PC-3 (cell line): ENCODE data around the gene TMEM213. TPM values are rescaled to one million over a fixed set of nuclear protein-coding genes. Genes with fewer than 3 reads are reported as not detected.

Source experiments
- ATAC-seq: fragments of 200-7000 bp; cut with Tn5 transposase; 2 replicates; pipeline ENCODE4 v1.9.1; 2020; ENCODE audit warnings: mild to moderate bottlenecking, moderate library complexity
- BruUV-seq: library from RNA; stranded (reverse); fragments of 400-500 nt; replicated peaks from 2 replicates; lab custom pipeline; 2021; lab: Mats Ljungman, UMichigan
- CTCF ChIA-PET: fragments of 300-600 bp; sonication (Branson Sonifier 250); formaldehyde crosslinking; loops from one replicate; lab custom pipeline; 2022; ENCODE audit warnings: antibody characterized with exemption; lab: Charles Lee
- POLR2A ChIA-PET: fragments of 300-600 bp; sonication (Branson Sonifier 250); formaldehyde crosslinking; loops from one replicate; lab custom pipeline; 2022; ENCODE audit warnings: antibody characterized with exemption; ENCODE audit not compliant: unreplicated experiment; lab: Charles Lee
- DNase-seq: peaks from one replicate; pipeline ENCODE4 v3.0.0-alpha.2; 2015
- H2AFZ ChIP-seq: fragments of 300-600 bp; sonication (generic); 2 replicates; pipeline ENCODE4 v1.6.0; 2016; ENCODE audit warnings: antibody characterized with exemption, low read length
- H3F3A ChIP-seq: fragments of 300-600 bp; sonication (generic); one replicate; pipeline ENCODE4 v1.6.0; 2017; ENCODE audit warnings: antibody characterized with exemption, low read length, control low read depth, mild to moderate bottlenecking; ENCODE audit not compliant: unreplicated experiment
- H3K27ac ChIP-seq: fragments of 300-600 bp; sonication (generic); 2 replicates; pipeline ENCODE4 v1.5.1; 2016; ENCODE audit warnings: mild to moderate bottlenecking, low read length
- H3K27me3 ChIP-seq: fragments of 300-600 bp; sonication (generic); 2 replicates; pipeline ENCODE4 v1.6.1; 2016; ENCODE audit warnings: low read length, mixed read lengths
- H3K36me3 ChIP-seq: fragments of 300-600 bp; sonication (generic); 2 replicates; pipeline ENCODE4 v1.6.1; 2016; ENCODE audit warnings: low read depth, mixed run types, low read length, mixed read lengths
- H3K4me1 ChIP-seq: fragments of 300-600 bp; sonication (generic); 2 replicates; pipeline ENCODE4 v1.5.1; 2016; ENCODE audit warnings: low read length; ENCODE audit not compliant: insufficient read depth
- H3K4me2 ChIP-seq: fragments of 300-600 bp; sonication (generic); 2 replicates; pipeline ENCODE4 v1.6.0; 2016; ENCODE audit warnings: low read length
- H3K4me3 ChIP-seq: fragments of 300-600 bp; sonication (generic); 2 replicates; pipeline ENCODE4 v1.5.1; 2016; ENCODE audit warnings: mild to moderate bottlenecking, low read length, mixed read lengths
- H3K79me2 ChIP-seq: fragments of 300-600 bp; sonication (generic); 2 replicates; pipeline ENCODE4 v1.6.1; 2017; ENCODE audit warnings: low read length, mixed read lengths
- H3K9ac ChIP-seq: fragments of 300-600 bp; sonication (generic); 2 replicates; pipeline ENCODE4 v1.6.0; 2016; ENCODE audit warnings: mild to moderate bottlenecking, low read length
- H3K9me2 ChIP-seq: fragments of 300-600 bp; sonication (generic); replicated peaks from 2 replicates; pipeline ENCODE4 v1.6.1; 2016; ENCODE audit warnings: mixed run types, low read length, mixed read lengths
- H3K9me3 ChIP-seq: fragments of 300-600 bp; sonication (generic); 2 replicates; pipeline ENCODE4 v1.6.1; 2016; ENCODE audit warnings: low read length, mixed read lengths
- H4K20me1 ChIP-seq: fragments of 300-600 bp; sonication (generic); 2 replicates; pipeline ENCODE4 v1.6.1; 2016; ENCODE audit warnings: low read length, mixed read lengths
- EZH2 ChIP-seq: fragments of 300-600 bp; sonication (generic); IDR thresholded peaks from one replicate; pipeline ENCODE4 v1.6.1; 2017; ENCODE audit warnings: antibody characterized with exemption, mild to moderate bottlenecking, low read length; ENCODE audit not compliant: unreplicated experiment
- EZH2phosphoT487 ChIP-seq: fragments of 300-600 bp; sonication (generic); IDR thresholded peaks from 2 replicates; pipeline ENCODE4 v1.6.1; 2018; ENCODE audit warnings: mild to moderate bottlenecking, antibody characterized with exemption, low read length, borderline replicate concordance
- intact Hi-C: fragments of 100-400 bp; cut with micrococcal nuclease; formaldehyde crosslinking; loops from 2 replicates; pipeline ENCODE4 v1.9.0; 2023
- total RNA-seq: library from RNA; depleted of rRNA; stranded (reverse); fragments of >200 nt; gene quantifications from 2 replicates; pipeline ENCODE4 v1.2.3, GENCODE V29; 2014
- TF ChIP-seq, protein P1 (sequence below): fragments of 300-600 bp; sonication (generic); conservative IDR thresholded peaks from 2 replicates; pipeline ENCODE4 v1.5.1; 2017; ENCODE audit warnings: antibody characterized with exemption, low read depth, mild to moderate bottlenecking, low read length

TMEM213 gene
- total RNA-seq, 1 experiment from 2014 or later = not detected

DNA sequence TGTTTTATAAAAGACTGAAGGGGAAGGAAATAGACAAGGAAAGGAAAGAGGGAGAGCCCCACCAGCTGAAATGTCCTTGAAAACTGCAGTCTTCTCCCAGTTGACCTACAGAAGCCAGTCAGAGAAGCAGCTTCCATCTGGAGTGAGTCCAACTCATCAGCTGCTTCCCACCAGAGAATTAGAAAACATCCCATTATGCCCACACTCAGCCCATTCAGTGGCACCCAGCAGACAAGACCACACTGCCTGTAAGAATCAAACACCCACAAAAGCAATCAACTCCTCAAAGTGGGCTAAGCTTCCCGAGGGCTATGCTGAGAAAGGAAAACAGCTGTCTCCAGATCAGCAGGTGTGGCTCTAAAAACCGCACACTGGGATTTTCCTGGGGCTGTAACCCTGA, 29.6 kb upstream of the TMEM213 start:
- no peak overlapping the region for H3K4me3 ChIP-seq
- H3F3A ChIP-seq = no peaks in the 10 kb centered on the region
- CTCF ChIA-PET = no interaction called here
- no peaks in the 10 kb centered on the region for H3K36me3 ChIP-seq
- no peaks in the 10 kb centered on the region for H3K9me2 ChIP-seq
- H3K79me2 ChIP-seq = no peaks in the 10 kb centered on the region
- TF ChIP-seq EZH2 (no peak), EZH2phosphoT487 (no peak)
- TF ChIP-seq, protein P1, sequence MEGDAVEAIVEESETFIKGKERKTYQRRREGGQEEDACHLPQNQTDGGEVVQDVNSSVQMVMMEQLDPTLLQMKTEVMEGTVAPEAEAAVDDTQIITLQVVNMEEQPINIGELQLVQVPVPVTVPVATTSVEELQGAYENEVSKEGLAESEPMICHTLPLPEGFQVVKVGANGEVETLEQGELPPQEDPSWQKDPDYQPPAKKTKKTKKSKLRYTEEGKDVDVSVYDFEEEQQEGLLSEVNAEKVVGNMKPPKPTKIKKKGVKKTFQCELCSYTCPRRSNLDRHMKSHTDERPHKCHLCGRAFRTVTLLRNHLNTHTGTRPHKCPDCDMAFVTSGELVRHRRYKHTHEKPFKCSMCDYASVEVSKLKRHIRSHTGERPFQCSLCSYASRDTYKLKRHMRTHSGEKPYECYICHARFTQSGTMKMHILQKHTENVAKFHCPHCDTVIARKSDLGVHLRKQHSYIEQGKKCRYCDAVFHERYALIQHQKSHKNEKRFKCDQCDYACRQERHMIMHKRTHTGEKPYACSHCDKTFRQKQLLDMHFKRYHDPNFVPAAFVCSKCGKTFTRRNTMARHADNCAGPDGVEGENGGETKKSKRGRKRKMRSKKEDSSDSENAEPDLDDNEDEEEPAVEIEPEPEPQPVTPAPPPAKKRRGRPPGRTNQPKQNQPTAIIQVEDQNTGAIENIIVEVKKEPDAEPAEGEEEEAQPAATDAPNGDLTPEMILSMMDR = no peak
- H3K9me3 ChIP-seq = no peaks in the 10 kb centered on the region
- no peak overlapping the region for H3K9ac ChIP-seq
- no peak overlapping the region for H3K27ac ChIP-seq
- no peak overlapping the region for H3K4me2 ChIP-seq
- H2AFZ ChIP-seq = no peak overlapping the region
- intact Hi-C loops = no loop called here
- H3K4me1 ChIP-seq = no peaks in the 10 kb centered on the region
- POLR2A ChIA-PET = no interaction called here
- H3K27me3 ChIP-seq = no peaks in the 10 kb centered on the region
- H4K20me1 ChIP-seq = no peaks in the 10 kb centered on the region
- no peak for DNase-seq
- no peak for ATAC-seq
- BruUV-seq = no TSS peak

DNA sequence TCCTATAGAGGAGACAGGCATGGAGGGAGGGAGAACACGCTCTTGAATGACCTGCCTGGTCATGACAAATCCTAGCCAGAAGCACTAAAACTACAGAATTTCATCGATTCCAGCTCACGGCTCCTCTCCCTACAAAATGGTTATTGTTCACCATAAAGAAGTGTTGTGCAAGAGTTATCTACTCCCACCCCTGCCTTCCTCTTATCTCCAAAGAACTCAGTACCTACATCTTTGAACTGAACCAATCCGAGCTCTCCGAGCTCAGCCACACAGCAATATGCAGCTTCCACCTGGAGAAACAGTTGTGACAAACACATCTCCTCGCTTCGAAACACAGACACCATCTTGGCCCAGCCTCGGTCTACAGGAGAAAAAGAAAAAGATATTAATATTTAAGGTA, 26.9 kb upstream of the TMEM213 start:
- ATAC-seq (no peak), DNase-seq (no peak)
- no peak for TF ChIP-seq EZH2phosphoT487
- no peak for TF ChIP-seq EZH2
- TF ChIP-seq, protein P1 = no peak
- Histone ChIP-seq H3K27ac (no peak overlapping the region), H3K4me2 (no peak overlapping the region), H3K36me3 (no peaks in the 10 kb centered on the region), H3K27me3 (no peaks in the 10 kb centered on the region), H2AFZ (no peak overlapping the region), H3K4me1 (no peaks in the 10 kb centered on the region), H3K9me3 (no peaks in the 10 kb centered on the region), H3K9ac (no peak overlapping the region), H3F3A (no peaks in the 10 kb centered on the region), H4K20me1 (no peaks in the 10 kb centered on the region), H3K4me3 (no peak overlapping the region), H3K9me2 (no peaks in the 10 kb centered on the region), H3K79me2 (no peaks in the 10 kb centered on the region)
- ChIA-PET POLR2A (no interaction called here), CTCF (no interaction called here)
- no TSS peak for BruUV-seq
- intact Hi-C loops = no loop called here

DNA sequence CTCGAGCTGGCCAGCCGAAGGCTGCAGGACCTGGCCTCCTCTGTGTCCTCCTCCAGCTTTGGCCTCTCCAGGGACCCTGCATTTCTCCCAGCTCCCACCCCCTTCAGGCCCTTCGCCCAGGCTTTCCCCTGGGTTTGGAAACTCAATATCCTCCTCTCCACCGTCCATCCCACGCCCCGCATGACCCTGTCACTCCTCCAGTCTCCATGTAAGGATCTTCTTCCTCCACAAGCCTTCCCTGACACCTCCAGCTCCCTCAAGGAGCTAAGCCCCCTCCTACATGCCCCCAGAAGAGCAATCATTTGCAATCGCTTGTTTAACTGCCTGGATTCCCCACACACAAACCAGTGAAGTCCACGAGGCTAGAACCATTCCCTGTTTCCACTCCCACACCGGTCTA, 24.6 kb upstream of the TMEM213 start:
- H3K9ac ChIP-seq = no peak overlapping the region
- H3K4me3 ChIP-seq = no peak overlapping the region
- no peak overlapping the region for H3K27ac ChIP-seq
- H3K4me1 ChIP-seq = no peaks in the 10 kb centered on the region
- no peaks in the 10 kb centered on the region for H3K27me3 ChIP-seq
- ChIA-PET POLR2A (no interaction called here), CTCF (no interaction called here)
- no TSS peak for BruUV-seq
- H4K20me1 ChIP-seq = no peaks in the 10 kb centered on the region
- H3K36me3 ChIP-seq = no peaks in the 10 kb centered on the region
- H3K9me2 ChIP-seq = no peaks in the 10 kb centered on the region
- no peak overlapping the region for H2AFZ ChIP-seq
- H3F3A ChIP-seq = no peaks in the 10 kb centered on the region
- no peak for TF ChIP-seq EZH2phosphoT487
- H3K79me2 ChIP-seq = no peaks in the 10 kb centered on the region
- DNase-seq (no peak), ATAC-seq (no peak)
- no peak overlapping the region for H3K4me2 ChIP-seq
- intact Hi-C loops = no loop called here
- no peaks in the 10 kb centered on the region for H3K9me3 ChIP-seq
